Measurements from ENCODE around the gene PROB1. TPM values are rescaled to one million over a fixed set of nuclear protein-coding genes. Genes with fewer than 3 reads are reported as not detected.

Gene PROB1
- total and polyA plus RNA-seq, 2 of the 8 experiments (the other 6 are each of a cell fraction or from before 2014, with no cell fraction given) = 0.89 to 3.1 TPM

- no peak overlapping the region for H3K9ac ChIP-seq (replicated peaks in 1 of 4; ENCODE audit: extremely low read depth in 1 of 4, low read depth in 3 of 4, low read length in 3 of 4)
Measured at GRCh38 chr5:139395844-139396640, 1.1 kb upstream of the PROB1 start.

More at GRCh38 chr5:139395844-139396640, 1.1 kb upstream of the PROB1 start:
- Histone ChIP-seq H4K20me1 (replicated peaks in 1 of 2; ENCODE audit: control insufficient read depth in 1 of 2, insufficient read depth in 2 of 2, low read length in 2 of 2) (peaks cover 0 to 3% of the 10 kb centered on the region in 2 experiments), H3K27ac (ENCODE audit: low read depth, low read length) (no peak overlapping the region), H3K4me1 (replicated peaks in 1 of 4; ENCODE audit: control insufficient read depth in 3 of 4, insufficient read depth in 4 of 4, low read length in 3 of 4) (peaks cover 0 to 29% (median 15%) of the 10 kb centered on the region in 4 experiments; a peak in 6 of 7 replicates), H3K4me3 (ENCODE audit: extremely low read depth in 1 of 4, insufficient read depth in 2 of 4, low read depth in 3 of 4, low read length in 4 of 4) (no peak overlapping the region), H3K79me1 (ENCODE audit: low read depth, low read length) (no peaks in the 10 kb centered on the region), H3K23ac (ENCODE audit: insufficient read length) (no peak overlapping the region), H2BK15ac (ENCODE audit: low read length) (no peak overlapping the region), H2BK12ac (ENCODE audit: low read depth, low read length) (no peak overlapping the region), H2BK20ac (ENCODE audit: low read length) (no peak overlapping the region), H3K4me2 (ENCODE audit: insufficient read depth in 1 of 2, low read depth in 2 of 2, low read length in 2 of 2) (peak overlapping the region in 1 of 2 experiments; percentile 85; a peak in 1 of 4 replicates), H3K79me2 (ENCODE audit: control insufficient read depth in 1 of 2, insufficient read depth in 2 of 2, low read length in 2 of 2) (no peaks in the 10 kb centered on the region), H3K14ac (ENCODE audit: insufficient read length) (no peak overlapping the region), H2BK120ac (replicated peaks; ENCODE audit: low read depth, low read length) (no peak overlapping the region), H3K9me3 (ENCODE audit: insufficient read depth in 2 of 2, low read depth in 1 of 2, low read length in 1 of 2) (no peaks in the 10 kb centered on the region), H3K36me3 (ENCODE audit: control insufficient read depth in 2 of 4, insufficient read depth in 4 of 4, low read length in 3 of 4) (0 out of 8 replicates have a peak, but pooled peaks cover 0 to under 1% (median 0%) of the 10 kb centered on the region in 4 experiments), H4K8ac (ENCODE audit: extremely low read depth, insufficient read depth, low read length) (no peak overlapping the region), H3K23me2 (ENCODE audit: low read depth, low read length) (peaks cover 27% of the 10 kb centered on the region; the same call in 1 of the 2 replicates), H3K4ac (replicated peaks; ENCODE audit: insufficient read length, low read depth, low read length) (no peak overlapping the region), H2AK5ac (ENCODE audit: low read depth, low read length) (no peak overlapping the region), H4K5ac (ENCODE audit: insufficient read length, low read depth, low read length) (no peak overlapping the region), H3K27me3 (replicated peaks in 1 of 4; ENCODE audit: control insufficient read depth in 3 of 4, extremely low read depth in 1 of 4, insufficient read depth in 3 of 4, low read length in 3 of 4) (peaks cover 14 to 34% (median 28%) of the 10 kb centered on the region in 4 experiments; a peak in 6 of 7 replicates), H3K56ac (replicated peaks; ENCODE audit: insufficient read length, low read depth, low read length) (no peak overlapping the region), H3K18ac (ENCODE audit: extremely low read depth, low read length) (no peak overlapping the region), H4K91ac (replicated peaks; ENCODE audit: insufficient read length, low read length) (no peak overlapping the region), H2BK5ac (ENCODE audit: low read depth, low read length) (no peak overlapping the region), H2AFZ (ENCODE audit: low read length) (no peak overlapping the region)
- CTCF ChIA-PET (ENCODE audit: partially characterized antibody) = interaction anchor here (0.8 to 1.8 kb wide), 11 partner anchors 9 to 397 kb away, joined by 3 to 6 read pairs (median 3); partner anchors contain the start of genes MATR3 and PAIP2
- DNase-seq (ENCODE audit: low read depth in 1 of 2, low spot score in 2 of 2) (no peak), FAIRE-seq (no peak)
- TF ChIP-seq CHD2 (IDR thresholded peaks at IDR 0.05; ENCODE audit: low read length) (no peak), CTBP2 (IDR thresholded peaks at IDR 0.05; ENCODE audit: borderline replicate concordance, insufficient read depth, insufficient read length, low read length) (no peak), EGR1 (IDR thresholded peaks at IDR 0.05; ENCODE audit: borderline replicate concordance, low read depth, low read length) (no peak), RBBP5 (IDR thresholded peaks at IDR 0.05; ENCODE audit: borderline replicate concordance, low read depth, low read length) (no peak), RAD21 (IDR thresholded peaks at IDR 0.05 in 1 of 2, conservative IDR thresholded peaks at IDR 0.05 in 1 of 2; ENCODE audit: low read depth in 2 of 2, low read length in 2 of 2) (no peak), SIRT6 (IDR thresholded peaks at IDR 0.05; ENCODE audit: low read length) (no peak), NRF1 (IDR thresholded peaks at IDR 0.05; ENCODE audit: low read depth, low read length) (no peak), MAX (IDR thresholded peaks at IDR 0.05) (no peak)
- POLR2A ChIA-PET (ENCODE audit: partially characterized antibody) = interaction anchor here (0.7 to 3.9 kb wide), 12 partner anchors 8 to 238 kb away, joined by 3 to 14 read pairs (median 5); partner anchors contain the start of genes MATR3, PAIP2 and SPATA24
- WGBS, 2 experiments (ENCODE audit: extremely low coverage in 1 of 2, insufficient coverage in 1 of 2, insufficient read length in 1 of 2, insufficient replicate concordance in 2 of 2, low coverage in 1 of 2, low lambda C conversion rate in 2 of 2, missing lambda C conversion rate in 1 of 2) = 90% methylated on average over 8 of the region's 8 CpGs; no CpG with 5 or more reads in 1 of the 2 experiments
